Stimulated activated CD4-positive, alpha-beta T cell treated with anti-CD3 and anti-CD28 coated beads, Interleukin-4, amount 100 ng/mL, for 24 hours (primary cell): ENCODE results near the gene TSPAN18.

Experiments used
- DNase-seq: peaks from one replicate; pipeline ENCODE4 v3.0.0-alpha.2; 2020

The TSPAN18 gene

DNA sequence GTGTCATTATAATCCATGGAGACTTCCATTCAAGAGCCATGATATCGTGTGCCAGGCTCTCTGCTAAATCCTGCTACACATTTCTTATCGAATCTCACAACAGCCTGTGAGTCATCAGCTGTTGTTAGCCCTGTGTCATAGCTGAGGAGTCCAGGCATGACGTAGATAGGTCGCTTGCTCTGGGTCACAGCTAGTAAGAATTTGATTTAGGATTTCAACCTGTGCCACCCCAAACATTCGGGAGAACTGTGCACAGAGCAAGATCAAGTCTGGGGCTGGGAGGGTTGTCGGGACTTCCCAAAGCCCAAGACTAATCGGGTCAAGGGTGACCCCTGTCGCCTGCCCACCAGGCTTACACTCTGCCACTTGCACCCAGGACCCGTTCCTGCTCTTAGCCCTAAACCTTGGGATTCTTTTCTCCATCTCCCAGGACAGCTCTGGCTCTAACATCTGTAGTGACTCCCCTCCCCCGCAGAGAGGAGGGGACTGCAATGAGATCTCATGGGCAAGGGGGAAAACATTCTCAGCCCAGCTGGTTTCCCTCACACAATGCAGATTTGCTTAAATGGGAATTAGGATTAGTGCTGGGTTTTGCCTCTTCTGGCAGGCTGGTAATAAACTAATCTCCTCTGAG, 34.3 kb downstream of the TSPAN18 start:
- DNase-seq = no peak

- DNase-seq = no peak
Measured at GRCh38 chr11:44761551-44761961, 34.8 kb downstream of the TSPAN18 start.

DNA sequence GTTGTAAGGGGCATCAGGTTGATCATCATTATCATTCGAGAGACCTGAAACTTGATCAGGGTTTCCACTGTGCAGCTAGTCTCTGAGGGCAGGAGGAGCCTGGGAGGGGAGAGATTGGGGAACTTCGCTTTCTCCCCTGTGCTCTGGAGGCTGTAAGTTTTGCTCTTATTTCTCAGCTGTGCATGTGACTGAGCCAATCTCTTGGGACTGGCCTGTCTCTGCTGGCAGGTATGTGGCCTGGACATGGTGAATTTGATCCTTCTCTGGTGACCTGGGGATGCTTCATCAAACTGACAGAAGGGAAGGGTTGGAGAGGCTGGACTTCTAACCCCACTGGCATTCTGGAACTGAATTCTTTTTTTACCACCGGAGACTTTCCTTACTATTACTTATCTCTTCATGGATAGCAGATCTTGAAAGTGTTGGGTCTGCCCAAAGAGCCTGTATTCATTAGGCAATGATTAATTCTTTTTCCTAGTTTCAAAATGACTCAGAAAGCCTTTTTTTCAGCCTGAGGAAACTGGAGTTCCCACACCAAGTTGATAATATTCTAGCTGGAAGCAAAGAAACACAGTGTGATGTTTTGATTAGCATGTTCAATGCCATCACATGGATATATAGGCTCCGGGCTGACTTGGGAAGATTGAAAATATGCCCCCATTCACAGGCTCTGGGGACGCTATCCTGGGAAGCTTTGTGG, 36.5 kb downstream of the TSPAN18 start:
- DNase-seq = no peak

GRCh38 chr11:44764583-44764982, 37.8 kb downstream of the TSPAN18 start:
- DNase-seq = no peak

DNA sequence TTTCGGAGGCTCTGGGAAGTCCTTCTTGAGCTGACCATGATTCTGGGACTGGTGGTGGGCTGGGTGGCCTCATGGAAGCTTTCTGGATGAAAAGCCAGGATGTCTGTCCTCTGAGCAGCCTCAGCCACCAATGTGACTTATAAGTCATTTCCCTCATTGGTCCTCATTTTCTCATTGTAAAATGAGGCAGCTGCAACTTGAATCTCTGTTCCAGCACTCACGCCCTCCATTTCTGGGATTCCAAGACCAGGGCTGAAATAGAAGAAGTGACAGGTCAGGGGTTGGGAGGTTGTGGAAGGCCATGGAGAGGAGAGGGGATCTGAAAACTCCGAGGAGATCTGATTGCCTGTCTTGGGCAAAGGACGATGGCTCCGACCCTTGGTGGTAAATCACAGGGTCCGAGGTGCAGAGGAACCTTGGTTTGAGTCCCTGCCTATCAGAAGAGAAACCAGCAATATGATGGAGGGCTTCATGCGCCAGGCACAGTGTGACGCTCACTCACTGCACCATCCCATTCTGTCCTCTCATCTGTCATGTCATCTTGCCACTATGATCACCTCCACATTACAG, 38.3 kb downstream of the TSPAN18 start:
- DNase-seq = no peak

GRCh38 chr11:44765676-44766075, 38.9 kb downstream of the TSPAN18 start:
- no peak for DNase-seq

- DNase-seq = no peak
Measured at GRCh38 chr11:44766112-44766971, 39.6 kb downstream of the TSPAN18 start.

DNA sequence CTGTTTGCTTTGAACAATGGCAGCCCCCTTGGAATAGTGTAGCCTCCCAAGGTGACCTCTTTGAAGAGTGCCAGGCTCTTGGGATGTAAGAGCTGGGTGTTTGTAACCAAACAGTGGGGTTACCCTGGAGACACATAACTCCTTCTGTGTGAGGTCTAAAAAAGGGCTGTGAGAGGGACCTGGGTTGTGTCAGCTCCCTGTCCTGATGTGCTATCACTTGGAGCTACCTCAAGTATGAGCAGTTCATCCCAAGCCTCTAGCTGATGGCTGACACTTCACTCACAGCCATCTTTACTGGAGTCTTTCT, 40.2 kb downstream of the TSPAN18 start:
- no peak for DNase-seq

- DNase-seq = no peak
Measured at GRCh38 chr11:44767421-44767820, 40.7 kb downstream of the TSPAN18 start.

GRCh38 chr11:44770401-44770800, 43.6 kb downstream of the TSPAN18 start:
- no peak for DNase-seq

GRCh38 chr11:44771252-44771734, 44.5 kb downstream of the TSPAN18 start:
- no peak for DNase-seq

GRCh38 chr11:44771841-44772240, 45.1 kb downstream of the TSPAN18 start:
- no peak for DNase-seq

GRCh38 chr11:44773351-44773965, 46.7 kb downstream of the TSPAN18 start:
- DNase-seq = no peak

- DNase-seq = no peak
Measured at GRCh38 chr11:44774108-44774507, 47.3 kb downstream of the TSPAN18 start.

DNA sequence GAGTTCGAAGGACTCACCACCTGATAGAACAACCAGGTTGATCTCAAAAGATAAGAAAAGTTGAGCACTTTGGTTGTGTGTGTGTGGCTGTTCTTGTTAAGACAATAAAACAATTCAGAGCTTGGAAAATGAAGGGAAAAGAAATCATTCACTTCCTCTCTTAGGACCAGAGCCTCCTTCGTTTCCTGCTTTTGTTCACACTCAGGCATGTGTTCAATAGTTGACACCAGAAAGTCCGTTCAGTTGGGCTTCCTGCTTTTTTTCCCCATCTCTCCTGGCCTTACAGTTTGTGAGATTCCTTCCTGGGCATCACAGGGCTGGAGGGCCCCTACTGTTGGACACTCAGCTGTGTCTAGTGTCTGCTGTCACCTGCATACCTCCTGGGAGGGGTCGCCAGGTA, 48.0 kb downstream of the TSPAN18 start:
- DNase-seq = no peak

DNA sequence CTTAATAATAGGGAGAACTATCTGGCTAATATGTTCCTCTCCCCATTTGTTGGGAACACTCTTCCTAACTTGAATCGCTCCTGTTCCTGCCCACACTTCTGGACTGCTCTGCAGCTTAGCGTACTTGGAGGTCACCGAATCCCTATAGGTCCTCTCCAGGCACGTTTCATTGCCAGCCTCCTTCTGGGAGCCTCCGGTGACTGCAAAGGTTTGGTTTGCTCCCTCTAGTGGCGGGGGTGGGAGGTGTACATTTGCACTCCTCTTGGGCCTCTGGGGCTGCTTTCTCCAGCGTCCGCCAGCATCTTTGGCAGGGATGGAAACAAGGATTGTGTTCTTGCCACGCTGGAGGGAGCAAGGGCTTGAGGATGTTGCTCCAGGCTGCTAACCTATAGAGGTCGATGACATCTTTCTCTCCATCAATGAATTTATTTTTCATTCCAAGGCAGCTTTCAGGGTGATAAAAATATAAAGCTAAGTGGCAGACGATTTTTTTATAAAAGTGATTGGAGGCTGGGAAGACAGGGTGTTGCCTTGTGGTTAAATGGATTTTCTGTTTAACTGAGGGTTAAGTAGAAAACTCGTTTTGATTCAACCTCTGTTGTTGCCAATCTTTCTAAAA, 48.7 kb downstream of the TSPAN18 start:
- DNase-seq = peak; percentile 74

DNA sequence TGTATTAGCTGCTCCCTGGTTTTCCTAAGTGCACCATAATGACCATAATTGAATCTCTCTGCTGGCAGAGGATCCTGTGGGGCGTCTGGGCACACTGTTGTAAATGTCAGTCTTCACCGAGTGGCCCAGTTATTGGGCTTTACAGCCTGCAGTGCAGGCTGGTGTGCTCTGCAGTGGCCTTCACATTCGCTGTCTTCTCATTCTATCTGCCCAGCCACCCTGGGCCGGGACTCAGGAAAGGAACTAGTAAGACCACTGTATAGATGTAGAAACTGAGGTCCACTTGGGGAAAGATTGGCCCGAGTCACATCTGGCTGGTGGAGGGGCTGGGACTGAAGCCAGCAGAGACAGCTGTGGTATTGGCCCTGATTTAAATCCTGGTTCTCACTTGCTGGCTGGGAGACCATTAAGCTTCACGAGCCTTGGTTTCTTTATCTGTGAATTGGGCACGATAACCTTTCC, 49.3 kb downstream of the TSPAN18 start:
- no peak for DNase-seq

GRCh38 chr11:44776551-44777208, 49.9 kb downstream of the TSPAN18 start:
- no peak for DNase-seq

DNA sequence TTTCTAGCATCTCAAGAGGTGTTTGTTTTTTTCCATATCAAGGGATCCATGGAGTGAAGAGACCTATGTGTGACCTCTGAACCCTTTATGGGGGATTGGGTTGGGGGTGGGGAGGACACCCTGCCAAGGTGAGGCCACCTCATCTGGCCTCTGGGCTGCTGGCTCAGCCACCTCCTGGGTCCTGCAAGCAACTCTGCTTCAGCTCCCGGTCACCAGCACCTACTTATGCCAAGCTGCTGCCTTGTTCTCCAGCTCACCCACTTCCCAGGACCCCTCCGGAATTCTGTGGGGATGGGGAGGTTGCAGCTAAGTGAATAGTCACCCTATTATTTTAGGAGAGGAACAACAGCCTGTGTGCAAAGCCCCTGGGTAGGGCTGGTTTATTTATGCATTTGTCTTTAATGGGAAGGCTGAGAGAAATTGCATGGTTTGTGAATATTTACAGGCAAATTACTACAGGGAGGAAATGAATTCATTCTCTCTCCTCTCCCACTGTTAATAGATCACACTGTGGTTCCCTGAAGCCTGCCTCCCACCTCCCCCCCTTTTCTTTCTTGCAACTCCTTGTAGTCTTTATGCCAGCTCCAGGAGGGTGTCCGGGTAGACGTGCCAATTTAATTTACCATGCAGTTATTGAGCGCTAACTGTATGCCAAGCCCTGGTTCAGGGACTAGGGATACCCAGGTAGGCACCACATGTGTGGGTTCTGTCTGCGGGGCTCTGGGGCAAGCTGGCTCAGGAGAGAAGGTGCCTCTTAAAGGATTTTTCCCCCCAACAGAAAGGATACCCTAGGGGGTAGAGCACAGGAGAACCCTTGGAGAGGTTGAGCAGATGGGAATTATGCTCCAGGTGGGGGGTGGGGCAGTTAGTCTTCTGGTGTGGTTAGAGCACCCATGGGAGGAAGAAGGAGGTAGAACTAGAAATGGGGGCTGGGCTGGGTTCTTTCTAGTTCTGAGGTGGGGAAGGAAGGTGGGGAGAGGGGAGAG, 50.7 kb downstream of the TSPAN18 start:
- DNase-seq = no peak
